Measurements from ENCODE around the gene NDUFS4.

- no peak for TF ChIP-seq CTCF (IDR thresholded peaks at IDR 0.05)
- TF ChIP-seq EP300 (IDR thresholded peaks at IDR 0.05) = no peak
These were observed 47.4 kb downstream of the NDUFS4 start for GRCh38 chr5:53607886-53608285.

Data from suprapubic skin (tissue), 3 donors.